DOHH2 (cell line): ENCODE results near the gene NDUFA13.
A peak's percentile ranks its signal among the peaks of the same experiment; 100 is the strongest.

Source experiments
- H3F3A ChIP-seq: fragments of 200-600 bp; sonication (generic), shearing (Covaris generic); 2 replicates; pipeline ENCODE4 v1.6.0; 2016; ENCODE audit warnings: antibody characterized with exemption, mild to moderate bottlenecking; ENCODE audit not compliant: control insufficient read depth, insufficient read depth
- H3K27ac ChIP-seq: fragments of 200-600 bp; sonication (generic); 2 replicates; pipeline ENCODE4 v1.5.1; 2014; ENCODE audit warnings: low read depth, mild to moderate bottlenecking, low read length, moderate library complexity
- H3K27me3 ChIP-seq: fragments of 200-600 bp; sonication (generic); 2 replicates; pipeline ENCODE4 v1.6.1; 2014; ENCODE audit warnings: mild to moderate bottlenecking, low read length, mixed read lengths; ENCODE audit not compliant: control insufficient read depth
- H3K36me3 ChIP-seq: fragments of 200-600 bp; sonication (generic); 2 replicates; pipeline ENCODE4 v1.6.1; 2014; ENCODE audit warnings: mild to moderate bottlenecking, low read length, moderate library complexity, mixed read lengths; ENCODE audit not compliant: control insufficient read depth
- H3K4me1 ChIP-seq: fragments of 200-600 bp; sonication (generic); 2 replicates; pipeline ENCODE4 v1.6.1; 2014; ENCODE audit warnings: mild to moderate bottlenecking, low read length, mixed read lengths; ENCODE audit not compliant: control insufficient read depth
- H3K4me2 ChIP-seq: fragments of 200-600 bp; sonication (generic); 2 replicates; pipeline ENCODE4 v1.6.0; 2014; ENCODE audit warnings: mild to moderate bottlenecking, low read length, moderate library complexity
- H3K4me3 ChIP-seq: fragments of 200-600 bp; sonication (generic); 2 replicates; pipeline ENCODE4 v1.5.1; 2014; ENCODE audit warnings: mild to moderate bottlenecking, low read length, mixed read lengths
- H3K79me2 ChIP-seq: fragments of 200-600 bp; sonication (generic); 2 replicates; pipeline ENCODE4 v1.6.1; 2014; ENCODE audit warnings: mild to moderate bottlenecking, low read length, mixed read lengths; ENCODE audit not compliant: control insufficient read depth
- H3K9me2 ChIP-seq: fragments of 200-600 bp; sonication (generic); replicated peaks from 2 replicates; pipeline ENCODE4 v1.6.1; 2014; ENCODE audit warnings: mild to moderate bottlenecking, low read length, mixed read lengths; ENCODE audit not compliant: control insufficient read depth
- H3K9me3 ChIP-seq: fragments of 200-600 bp; sonication (generic); 2 replicates; pipeline ENCODE4 v1.6.1; 2014; ENCODE audit warnings: antibody characterized with exemption, low read length, mixed read lengths; ENCODE audit not compliant: control insufficient read depth, insufficient read depth
- H4K20me1 ChIP-seq: fragments of 200-600 bp; sonication (generic); 2 replicates; pipeline ENCODE4 v1.6.0; 2014; ENCODE audit warnings: low read depth, mild to moderate bottlenecking, antibody characterized with exemption, low read length, moderate library complexity; ENCODE audit not compliant: control insufficient read depth, insufficient read depth
- EZH2phosphoT487 ChIP-seq: fragments of 200-600 bp; sonication (generic); IDR thresholded peaks from 2 replicates; pipeline ENCODE4 v1.6.1; 2017; ENCODE audit warnings: borderline replicate concordance, mild to moderate bottlenecking, antibody characterized with exemption, low read length, moderate library complexity, mixed read lengths
- TF ChIP-seq, protein P1 (sequence below): fragments of 200-600 bp; sonication (generic); IDR thresholded peaks from one replicate; pipeline ENCODE4 v1.5.1; 2014; ENCODE audit warnings: antibody characterized with exemption, mild to moderate bottlenecking, low read depth, low read length; ENCODE audit not compliant: poor library complexity, severe bottlenecking

The NDUFA13 gene

DNA sequence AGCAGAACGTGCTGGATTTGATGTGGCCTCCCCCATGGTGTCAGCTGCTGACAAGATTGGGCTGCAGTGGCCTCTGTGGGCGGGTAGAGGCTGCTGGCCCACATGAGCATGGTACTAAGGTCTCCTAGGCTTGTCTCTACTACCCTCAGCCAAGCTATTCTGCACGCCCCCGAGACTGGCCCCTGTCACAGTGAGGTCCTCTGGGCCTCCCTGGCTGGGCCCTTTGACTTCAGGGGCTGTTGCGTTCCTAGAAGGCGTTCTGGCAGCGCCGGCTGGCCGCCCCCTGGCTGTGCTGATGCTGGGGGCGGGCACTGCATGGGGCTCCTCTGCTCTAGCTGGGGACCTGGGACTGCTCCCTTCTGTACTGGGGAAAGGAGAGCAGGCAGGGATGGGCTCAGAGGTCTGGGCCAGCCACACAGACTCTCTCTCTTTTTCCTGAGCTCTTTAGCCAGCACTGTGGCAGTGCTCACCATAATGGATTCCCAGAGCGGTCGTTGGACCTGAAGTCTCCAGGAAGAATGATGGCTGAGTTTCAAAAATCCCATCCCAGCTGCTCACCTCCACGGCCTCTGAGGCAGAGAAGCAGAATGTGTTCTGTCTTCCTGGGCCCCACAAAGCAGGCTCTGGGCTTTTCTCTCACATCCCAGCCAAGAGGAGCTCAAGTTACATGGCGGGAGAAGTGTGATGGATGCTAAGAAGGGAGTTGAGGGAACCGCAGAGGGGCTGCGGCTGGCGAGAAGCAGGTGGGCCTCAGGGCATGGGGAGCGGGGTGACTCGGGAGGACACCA, 33.0 kb upstream of the NDUFA13 start:
- Histone ChIP-seq H3K4me2 (no peak overlapping the region), H4K20me1 (peaks cover 4% of the 10 kb centered on the region; the same call in 1 of the 2 replicates), H3K9me2 (no peaks in the 10 kb centered on the region), H3F3A (peaks cover 3% of the 10 kb centered on the region; the same call in 1 of the 2 replicates), H3K27ac (no peak overlapping the region), H3K79me2 (peaks cover 94% of the 10 kb centered on the region), H3K4me1 (peaks cover 45% of the 10 kb centered on the region), H3K9me3 (no peaks in the 10 kb centered on the region), H3K4me3 (no peak overlapping the region), H3K27me3 (no peaks in the 10 kb centered on the region), H3K36me3 (peaks cover 52% of the 10 kb centered on the region)
- no peak for TF ChIP-seq EZH2phosphoT487
- TF ChIP-seq, protein P1, sequence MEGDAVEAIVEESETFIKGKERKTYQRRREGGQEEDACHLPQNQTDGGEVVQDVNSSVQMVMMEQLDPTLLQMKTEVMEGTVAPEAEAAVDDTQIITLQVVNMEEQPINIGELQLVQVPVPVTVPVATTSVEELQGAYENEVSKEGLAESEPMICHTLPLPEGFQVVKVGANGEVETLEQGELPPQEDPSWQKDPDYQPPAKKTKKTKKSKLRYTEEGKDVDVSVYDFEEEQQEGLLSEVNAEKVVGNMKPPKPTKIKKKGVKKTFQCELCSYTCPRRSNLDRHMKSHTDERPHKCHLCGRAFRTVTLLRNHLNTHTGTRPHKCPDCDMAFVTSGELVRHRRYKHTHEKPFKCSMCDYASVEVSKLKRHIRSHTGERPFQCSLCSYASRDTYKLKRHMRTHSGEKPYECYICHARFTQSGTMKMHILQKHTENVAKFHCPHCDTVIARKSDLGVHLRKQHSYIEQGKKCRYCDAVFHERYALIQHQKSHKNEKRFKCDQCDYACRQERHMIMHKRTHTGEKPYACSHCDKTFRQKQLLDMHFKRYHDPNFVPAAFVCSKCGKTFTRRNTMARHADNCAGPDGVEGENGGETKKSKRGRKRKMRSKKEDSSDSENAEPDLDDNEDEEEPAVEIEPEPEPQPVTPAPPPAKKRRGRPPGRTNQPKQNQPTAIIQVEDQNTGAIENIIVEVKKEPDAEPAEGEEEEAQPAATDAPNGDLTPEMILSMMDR, result no peak

DNA sequence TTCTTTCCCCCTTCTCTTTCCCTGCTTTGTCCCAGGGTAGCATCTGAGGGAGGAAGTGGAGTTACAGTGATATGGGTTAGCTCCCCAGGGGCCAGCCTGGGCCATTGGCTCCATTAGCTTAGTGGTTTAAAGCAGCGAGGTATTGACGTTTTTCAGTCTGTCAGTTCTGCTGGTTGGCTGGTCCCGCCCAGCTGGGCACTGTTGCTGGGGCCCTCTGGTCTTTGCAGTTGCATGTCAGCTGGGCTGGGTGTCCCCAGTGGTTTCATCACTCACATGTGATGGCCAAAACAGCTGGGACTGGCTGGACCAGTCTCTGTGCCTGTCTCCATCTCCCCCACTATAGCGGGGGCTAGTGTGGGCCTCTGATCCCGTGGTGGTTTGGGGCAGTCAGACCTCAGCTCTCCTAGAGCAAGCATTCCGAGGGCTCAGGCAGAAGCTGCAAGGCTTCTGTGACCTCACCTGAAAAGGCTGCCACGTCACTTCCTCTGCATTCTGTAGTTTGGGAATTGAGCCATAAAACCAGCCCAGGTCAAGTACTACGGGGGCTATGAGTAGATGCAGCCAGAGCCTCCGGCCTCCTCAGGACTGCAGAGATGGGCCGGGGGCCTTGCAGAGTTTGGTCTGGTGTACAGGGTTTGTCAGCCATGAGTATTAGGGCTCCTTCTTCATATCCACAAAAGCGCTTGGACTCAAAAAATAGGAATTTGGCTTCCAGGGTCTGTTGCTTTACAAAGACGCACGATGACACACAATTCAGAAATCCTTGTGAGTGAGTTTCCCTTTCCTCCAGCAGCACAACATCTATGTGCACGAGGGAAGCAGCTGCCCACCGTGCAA, 30.6 kb upstream of the NDUFA13 start:
- Histone ChIP-seq H3K36me3 (peaks cover 42% of the 10 kb centered on the region), H3K9me2 (no peaks in the 10 kb centered on the region), H3K4me1 (peaks cover 69% of the 10 kb centered on the region), H3K4me3 (no peak overlapping the region), H3K4me2 (no peak overlapping the region), H3K27ac (peak overlapping the region; percentile 16; the same call in 1 of the 2 replicates), H3F3A (peaks cover 18% of the 10 kb centered on the region), H3K9me3 (no peaks in the 10 kb centered on the region), H3K27me3 (no peaks in the 10 kb centered on the region), H3K79me2 (peaks cover 90% of the 10 kb centered on the region), H4K20me1 (peaks cover 4% of the 10 kb centered on the region; the same call in 1 of the 2 replicates)
- TF ChIP-seq EZH2phosphoT487, result no peak
- TF ChIP-seq, protein P1, result no peak

DNA sequence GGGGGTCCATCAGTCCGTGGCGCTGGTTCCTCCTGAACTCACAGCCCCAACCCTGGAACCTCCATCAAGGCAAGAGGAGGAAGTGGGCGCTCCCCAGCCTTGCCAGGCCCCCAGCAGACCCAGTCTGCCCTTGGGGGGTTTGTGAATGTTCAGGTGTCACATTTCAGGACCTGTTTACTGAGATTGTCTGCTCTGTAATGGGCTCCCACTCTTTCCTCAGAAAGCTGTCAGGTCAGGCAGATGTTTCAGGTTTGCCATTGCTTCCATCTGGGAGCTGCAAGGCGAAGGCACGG, 30.1 kb upstream of the NDUFA13 start:
- H3K4me3 ChIP-seq, result no peak overlapping the region
- H3K4me2 ChIP-seq, result no peak overlapping the region
- H4K20me1 ChIP-seq, result peaks cover 9% of the 10 kb centered on the region; the same call in 1 of the 2 replicates
- peaks cover 90% of the 10 kb centered on the region for H3K79me2 ChIP-seq
- H3F3A ChIP-seq, result peaks cover 18% of the 10 kb centered on the region
- no peaks in the 10 kb centered on the region for H3K27me3 ChIP-seq
- H3K27ac ChIP-seq, result no peak overlapping the region
- H3K9me2 ChIP-seq, result no peaks in the 10 kb centered on the region
- H3K9me3 ChIP-seq, result no peaks in the 10 kb centered on the region
- no peak for TF ChIP-seq EZH2phosphoT487
- TF ChIP-seq, protein P1, result no peak
- H3K36me3 ChIP-seq, result peaks cover 41% of the 10 kb centered on the region
- peaks cover 73% of the 10 kb centered on the region for H3K4me1 ChIP-seq
